ENCODE results near the gene UGT1A10.

Gene UGT1A10

DNA sequence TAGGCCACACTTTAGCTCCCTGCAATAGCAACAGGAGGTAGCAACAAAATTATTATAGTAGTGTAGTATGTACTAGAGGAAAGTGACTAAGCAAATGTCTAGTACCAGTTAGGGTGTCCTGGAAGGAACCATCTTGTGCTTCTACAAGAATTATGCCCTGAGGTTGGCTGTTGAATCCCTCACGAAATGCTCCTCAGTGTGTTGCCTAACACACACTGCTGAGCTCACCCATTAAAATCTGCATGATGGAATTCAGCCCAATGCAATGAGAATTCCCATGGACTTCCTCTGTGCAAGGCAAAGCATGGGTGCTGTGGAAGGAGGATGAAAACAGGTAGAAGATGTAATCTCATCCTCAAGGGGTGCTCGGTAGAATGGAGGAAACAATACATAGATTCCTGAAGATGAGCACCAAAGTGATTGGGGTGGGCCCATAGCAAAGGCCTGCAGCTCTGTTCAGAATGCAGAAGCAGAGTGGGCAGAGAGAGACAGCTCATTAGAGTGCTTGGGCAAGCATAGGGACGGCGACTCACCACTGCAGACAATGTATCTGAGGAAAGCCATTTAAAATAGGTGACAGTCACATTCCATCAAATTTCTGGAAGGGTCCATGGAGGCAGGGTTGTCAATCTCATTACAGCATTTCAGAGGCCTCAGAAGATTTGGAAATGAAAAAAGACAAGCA lies 44.3 kb downstream of the UGT1A10 start:
- TF ChIP-seq, protein P1, sequence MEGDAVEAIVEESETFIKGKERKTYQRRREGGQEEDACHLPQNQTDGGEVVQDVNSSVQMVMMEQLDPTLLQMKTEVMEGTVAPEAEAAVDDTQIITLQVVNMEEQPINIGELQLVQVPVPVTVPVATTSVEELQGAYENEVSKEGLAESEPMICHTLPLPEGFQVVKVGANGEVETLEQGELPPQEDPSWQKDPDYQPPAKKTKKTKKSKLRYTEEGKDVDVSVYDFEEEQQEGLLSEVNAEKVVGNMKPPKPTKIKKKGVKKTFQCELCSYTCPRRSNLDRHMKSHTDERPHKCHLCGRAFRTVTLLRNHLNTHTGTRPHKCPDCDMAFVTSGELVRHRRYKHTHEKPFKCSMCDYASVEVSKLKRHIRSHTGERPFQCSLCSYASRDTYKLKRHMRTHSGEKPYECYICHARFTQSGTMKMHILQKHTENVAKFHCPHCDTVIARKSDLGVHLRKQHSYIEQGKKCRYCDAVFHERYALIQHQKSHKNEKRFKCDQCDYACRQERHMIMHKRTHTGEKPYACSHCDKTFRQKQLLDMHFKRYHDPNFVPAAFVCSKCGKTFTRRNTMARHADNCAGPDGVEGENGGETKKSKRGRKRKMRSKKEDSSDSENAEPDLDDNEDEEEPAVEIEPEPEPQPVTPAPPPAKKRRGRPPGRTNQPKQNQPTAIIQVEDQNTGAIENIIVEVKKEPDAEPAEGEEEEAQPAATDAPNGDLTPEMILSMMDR (conservative IDR thresholded peaks at IDR 0.05; ENCODE audit: low read length) = no peak
- no peak for TF ChIP-seq EZH2phosphoT487 (IDR thresholded peaks at IDR 0.05; ENCODE audit: borderline replicate concordance)
- no peaks in the 10 kb centered on the region for H3F3A ChIP-seq (ENCODE audit: low read depth)
- H3K79me2 ChIP-seq (ENCODE audit: insufficient read depth, low read length) = no peaks in the 10 kb centered on the region
- H3K4me3 ChIP-seq (ENCODE audit: low read length, poor library complexity, severe bottlenecking) = no peak overlapping the region
- no peak overlapping the region for H2AFZ ChIP-seq (ENCODE audit: low read length)
- H3K4me2 ChIP-seq (ENCODE audit: low read depth, low read length, poor library complexity, severe bottlenecking) = no peak overlapping the region
- H3K9me3 ChIP-seq (ENCODE audit: insufficient read depth, low read depth, low read length) = no peaks in the 10 kb centered on the region
- H3K27me3 ChIP-seq (ENCODE audit: insufficient read depth, low read length, poor library complexity, severe bottlenecking) = peaks cover 6% of the 10 kb centered on the region
- no peaks in the 10 kb centered on the region for H3K36me3 ChIP-seq (ENCODE audit: insufficient read depth, low read length)
- H3K9me2 ChIP-seq (replicated peaks; ENCODE audit: low read depth, low read length) = no peaks in the 10 kb centered on the region
- no peaks in the 10 kb centered on the region for H4K20me1 ChIP-seq (ENCODE audit: insufficient read depth, low read length, poor library complexity, severe bottlenecking)
- H3K9ac ChIP-seq (ENCODE audit: low read depth, low read length, poor library complexity, severe bottlenecking) = no peak overlapping the region
- H3K4me1 ChIP-seq (ENCODE audit: insufficient read depth, low read length, poor library complexity, severe bottlenecking) = no peaks in the 10 kb centered on the region

DNA sequence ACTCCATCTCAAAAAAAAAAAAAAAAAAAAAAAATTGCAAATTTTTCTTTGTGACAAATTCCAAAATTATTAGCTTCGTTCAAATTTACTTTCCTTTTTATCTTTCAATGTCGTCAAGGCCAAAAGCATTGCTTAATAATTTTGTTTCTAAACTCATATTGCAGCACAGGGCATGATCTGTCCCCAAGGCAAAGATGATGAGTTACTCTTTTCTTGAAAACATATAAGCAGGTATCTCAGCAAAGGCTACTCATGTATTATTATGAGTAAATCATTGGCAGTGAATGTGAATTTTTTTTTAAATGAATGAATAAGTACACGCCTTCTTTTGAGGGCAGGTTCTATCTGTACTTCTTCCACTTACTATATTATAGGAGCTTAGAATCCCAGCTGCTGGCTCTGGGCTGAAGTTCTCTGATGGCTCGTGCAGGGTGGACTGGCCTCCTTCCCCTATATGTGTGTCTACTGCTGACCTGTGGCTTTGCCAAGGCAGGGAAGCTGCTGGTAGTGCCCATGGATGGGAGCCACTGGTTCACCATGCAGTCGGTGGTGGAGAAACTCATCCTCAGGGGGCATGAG lies 45.4 kb downstream of the UGT1A10 start, which contains the start of gene UGT1A7:
Gene UGT1A7, plus strand, starts transcription at position 381 of the 579 bp plus-strand sequence. Its CDS starts 37 bp downstream, at position 418.
- Histone ChIP-seq H3K4me3 (ENCODE audit: low read length, poor library complexity, severe bottlenecking) (no peak within 1 kb of the TSS), H3F3A (ENCODE audit: low read depth) (no peaks in the 10 kb centered on the region), H3K27me3 (ENCODE audit: insufficient read depth, low read length, poor library complexity, severe bottlenecking) (no peaks in the 10 kb centered on the region), H3K4me2 (ENCODE audit: low read depth, low read length, poor library complexity, severe bottlenecking) (no peak within 1 kb of the TSS), H2AFZ (ENCODE audit: low read length) (no peak within 1 kb of the TSS), H3K9me2 (replicated peaks; ENCODE audit: low read depth, low read length) (no peaks in the 10 kb centered on the region), H3K9ac (ENCODE audit: low read depth, low read length, poor library complexity, severe bottlenecking) (no peak within 1 kb of the TSS), H3K9me3 (ENCODE audit: insufficient read depth, low read depth, low read length) (no peaks in the 10 kb centered on the region), H3K36me3 (ENCODE audit: insufficient read depth, low read length) (no peaks in the 10 kb centered on the region), H3K4me1 (ENCODE audit: insufficient read depth, low read length, poor library complexity, severe bottlenecking) (no peaks in the 10 kb centered on the region), H4K20me1 (ENCODE audit: insufficient read depth, low read length, poor library complexity, severe bottlenecking) (no peaks in the 10 kb centered on the region), H3K79me2 (ENCODE audit: insufficient read depth, low read length) (no peaks in the 10 kb centered on the region)
- no peak for TF ChIP-seq EZH2phosphoT487 (IDR thresholded peaks at IDR 0.05; ENCODE audit: borderline replicate concordance)
- TF ChIP-seq, protein P1 (conservative IDR thresholded peaks at IDR 0.05; ENCODE audit: low read length) = no peak

DNA sequence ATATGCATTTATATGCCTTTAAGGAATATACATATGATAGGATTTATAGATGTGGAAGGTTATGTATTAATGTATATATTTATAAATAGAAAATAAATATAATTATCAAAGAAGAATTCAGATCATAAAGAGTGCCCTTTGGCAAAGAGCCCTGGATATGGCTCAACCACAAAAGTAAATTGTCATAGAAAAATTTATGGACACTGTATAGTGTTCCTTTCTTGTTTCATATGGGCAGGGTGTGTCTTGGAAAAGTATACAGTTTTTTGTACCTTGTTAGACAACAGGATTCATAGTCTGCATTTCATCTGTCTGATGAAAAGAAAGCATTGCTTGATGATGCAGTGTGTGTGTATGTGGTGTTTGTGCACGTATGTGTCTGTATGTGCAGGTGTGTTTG lies 48.4 kb downstream of the UGT1A10 start:
- no peaks in the 10 kb centered on the region for H4K20me1 ChIP-seq (ENCODE audit: insufficient read depth, low read length, poor library complexity, severe bottlenecking)
- no peak overlapping the region for H3K9ac ChIP-seq (ENCODE audit: low read depth, low read length, poor library complexity, severe bottlenecking)
- no peaks in the 10 kb centered on the region for H3F3A ChIP-seq (ENCODE audit: low read depth)
- H3K4me1 ChIP-seq (ENCODE audit: insufficient read depth, low read length, poor library complexity, severe bottlenecking) = no peaks in the 10 kb centered on the region
- H3K27me3 ChIP-seq (ENCODE audit: insufficient read depth, low read length, poor library complexity, severe bottlenecking) = no peaks in the 10 kb centered on the region
- H3K36me3 ChIP-seq (ENCODE audit: insufficient read depth, low read length) = no peaks in the 10 kb centered on the region
- H3K4me2 ChIP-seq (ENCODE audit: low read depth, low read length, poor library complexity, severe bottlenecking) = no peak overlapping the region
- no peaks in the 10 kb centered on the region for H3K79me2 ChIP-seq (ENCODE audit: insufficient read depth, low read length)
- H3K9me3 ChIP-seq (ENCODE audit: insufficient read depth, low read depth, low read length) = no peaks in the 10 kb centered on the region
- H3K4me3 ChIP-seq (ENCODE audit: low read length, poor library complexity, severe bottlenecking) = no peak overlapping the region
- H2AFZ ChIP-seq (ENCODE audit: low read length) = no peak overlapping the region
- TF ChIP-seq, protein P1 (conservative IDR thresholded peaks at IDR 0.05; ENCODE audit: low read length) = no peak
- TF ChIP-seq EZH2phosphoT487 (IDR thresholded peaks at IDR 0.05; ENCODE audit: borderline replicate concordance) = no peak
- H3K9me2 ChIP-seq (replicated peaks; ENCODE audit: low read depth, low read length) = no peaks in the 10 kb centered on the region

Measured in Loucy (cell line).